Effector memory CD4-positive, alpha-beta T cell (primary cell): ENCODE data around the gene ABHD8.
A peak's percentile ranks its signal among the peaks of the same experiment; 100 is the strongest.
"Not testable (repeated sequence)": the region's sequence is repeated elsewhere in the genome, so short reads cannot be mapped to it uniquely, and the experiment has no call there.

Experiments
- DNase-seq, 3 donors: peaks; one replicate each; pipeline ENCODE4 v3.0.0-alpha.2; 2020
- H3K27ac ChIP-seq: 2 replicates; pipeline ENCODE4 v1.7.0; 2013; ENCODE audit warnings: mild to moderate bottlenecking, low read length, moderate library complexity; ENCODE audit not compliant: insufficient read depth, poor library complexity, severe bottlenecking
- H3K27me3 ChIP-seq: replicated peaks from 2 replicates; pipeline ENCODE4 v1.7.0; 2013; ENCODE audit warnings: mild to moderate bottlenecking, low read length; ENCODE audit not compliant: insufficient read depth, control insufficient read depth, poor library complexity, severe bottlenecking
- H3K36me3 ChIP-seq: 2 replicates; pipeline ENCODE4 v1.7.0; 2013; ENCODE audit warnings: mild to moderate bottlenecking, low read length, moderate library complexity; ENCODE audit not compliant: control insufficient read depth, insufficient read depth
- H3K4me1 ChIP-seq: 2 replicates; pipeline ENCODE4 v1.7.0; 2013; ENCODE audit warnings: low read length, mild to moderate bottlenecking; ENCODE audit not compliant: control insufficient read depth, insufficient read depth, poor library complexity, severe bottlenecking
- H3K4me3 ChIP-seq: 2 replicates; pipeline ENCODE4 v1.7.0; 2013; ENCODE audit warnings: low read length, low read depth, mild to moderate bottlenecking; ENCODE audit not compliant: insufficient read depth, poor library complexity, severe bottlenecking
- H3K9me3 ChIP-seq: 2 replicates; pipeline ENCODE4 v1.7.0; 2013; ENCODE audit warnings: mild to moderate bottlenecking, low read length, moderate library complexity; ENCODE audit not compliant: control insufficient read depth

ABHD8 gene

GRCh38 chr19:17296273-17296672, 7.0 kb downstream of the ABHD8 start:
- no peaks in the 10 kb centered on the region for H3K27me3 ChIP-seq
- no peak for DNase-seq

GRCh38 chr19:17295551-17295950, 7.7 kb downstream of the ABHD8 start:
- not testable (repeated sequence) for H3K4me3 ChIP-seq, H3K9me3 ChIP-seq, DNase-seq, H3K4me1 ChIP-seq, H3K27me3 ChIP-seq, H3K27ac ChIP-seq, H3K36me3 ChIP-seq

More at GRCh38 chr19:17296273-17296672, 7.0 kb downstream of the ABHD8 start:
- Histone ChIP-seq H3K27ac (no peak overlapping the region), H3K9me3 (no peaks in the 10 kb centered on the region), H3K4me1 (peaks cover 6% of the 10 kb centered on the region), H3K4me3 (no peak overlapping the region), H3K36me3 (no peaks in the 10 kb centered on the region)

GRCh38 chr19:17294051-17294891, 9.0 kb downstream of the ABHD8 start:
- Histone ChIP-seq H3K9me3 (no peaks in the 10 kb centered on the region), H3K4me1 (peaks cover 6% of the 10 kb centered on the region), H3K27me3 (no peaks in the 10 kb centered on the region), H3K4me3 (no peak overlapping the region), H3K27ac (no peak overlapping the region), H3K36me3 (no peaks in the 10 kb centered on the region)
- DNase-seq, result peak in 2 of 3 donors; percentile 44 to 46

DNA sequence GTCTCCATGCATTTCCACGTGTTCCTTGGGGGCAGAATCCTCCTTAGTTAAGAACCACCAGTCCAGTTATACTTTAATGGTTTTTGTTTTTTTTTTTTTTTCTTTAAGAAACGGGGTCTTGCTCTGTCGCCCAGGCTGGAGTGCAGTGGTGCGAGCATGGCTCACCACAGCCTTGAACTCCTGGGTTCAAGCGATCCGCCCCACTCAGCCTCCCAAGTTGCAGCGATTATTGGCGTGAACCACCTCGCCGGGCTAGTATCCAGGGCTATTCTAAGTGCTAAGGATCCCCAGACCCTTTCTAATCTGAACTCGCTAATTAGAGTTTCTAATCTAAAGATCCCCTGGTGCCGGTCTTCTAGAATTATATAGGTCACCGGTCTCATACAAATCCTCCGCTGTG, 9.6 kb downstream of the ABHD8 start:
- DNase-seq, result no peak
- no peak overlapping the region for H3K4me3 ChIP-seq
- H3K4me1 ChIP-seq, result peaks cover 6% of the 10 kb centered on the region
- no peaks in the 10 kb centered on the region for H3K27me3 ChIP-seq
- H3K9me3 ChIP-seq, result no peaks in the 10 kb centered on the region
- H3K36me3 ChIP-seq, result no peaks in the 10 kb centered on the region
- no peak overlapping the region for H3K27ac ChIP-seq

DNA sequence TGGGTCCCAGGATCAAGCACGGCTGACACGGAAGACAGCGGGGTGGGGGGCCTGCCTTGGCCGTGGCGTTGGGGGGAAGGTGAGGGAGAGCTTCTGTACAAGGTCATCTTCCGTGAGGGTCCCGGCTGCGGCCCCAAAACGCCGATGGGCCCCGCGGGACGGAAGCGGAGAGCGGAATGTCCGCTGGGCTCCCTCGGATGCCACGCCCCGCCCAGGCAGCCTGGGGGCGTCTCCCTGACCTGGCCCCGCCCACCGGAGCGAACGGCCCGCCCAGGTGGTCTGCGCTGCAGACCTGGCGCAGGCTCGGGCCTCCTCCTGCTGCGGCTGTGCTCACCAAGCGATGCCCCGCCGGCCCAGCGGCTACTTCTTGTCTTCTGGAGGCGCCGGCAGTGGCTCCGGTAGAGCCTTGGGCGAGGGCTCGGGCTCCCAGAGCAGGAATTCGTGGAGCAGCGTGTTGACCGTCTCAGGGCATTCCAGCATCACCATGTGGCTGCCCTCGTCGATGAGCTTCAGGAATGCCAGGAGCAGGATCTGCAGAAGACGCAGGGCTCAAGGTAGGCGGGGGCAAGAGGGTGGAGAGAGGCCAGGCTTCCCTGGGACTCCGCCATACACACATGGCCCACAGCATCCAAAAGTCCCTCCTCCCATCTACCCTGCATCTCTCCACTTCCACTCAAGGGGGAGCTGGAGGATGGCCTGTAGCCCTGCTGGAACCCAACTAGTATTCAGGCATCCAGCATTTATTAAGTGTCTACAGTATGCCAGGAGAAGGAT, 10.7 kb downstream of the ABHD8 start:
- H3K36me3 ChIP-seq, result no peaks in the 10 kb centered on the region
- no peaks in the 10 kb centered on the region for H3K9me3 ChIP-seq
- H3K27me3 ChIP-seq, result no peaks in the 10 kb centered on the region
- H3K27ac ChIP-seq, result no peak overlapping the region
- peak; percentile 58 to 68 (median 59) for DNase-seq
- peak overlapping the region; percentile 68 for H3K4me3 ChIP-seq
- H3K4me1 ChIP-seq, result peaks cover 6% of the 10 kb centered on the region

DNA sequence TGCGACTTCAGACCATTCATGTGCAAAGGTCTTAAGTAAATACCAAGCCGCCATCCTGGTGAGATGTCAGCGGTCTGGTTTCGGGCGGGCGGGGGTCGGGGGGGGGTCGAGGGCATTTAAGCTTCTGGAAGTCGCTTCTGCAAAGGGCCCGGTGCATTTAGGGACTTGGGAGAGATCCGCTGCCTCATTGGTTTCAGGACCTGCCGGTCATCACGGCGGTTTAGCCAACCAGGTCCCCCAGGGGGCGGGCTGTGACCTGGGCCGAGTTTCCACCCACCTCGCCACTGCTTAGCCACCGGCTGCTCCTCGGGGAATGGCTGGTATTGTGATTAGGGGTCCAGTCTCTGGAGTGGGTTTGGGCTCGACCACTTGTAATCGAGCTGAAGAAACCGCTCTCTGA, 13.7 kb downstream of the ABHD8 start:
- no peak for DNase-seq
- H3K27me3 ChIP-seq, result no peaks in the 10 kb centered on the region
- H3K9me3 ChIP-seq, result no peaks in the 10 kb centered on the region
- H3K27ac ChIP-seq, result no peak overlapping the region
- peaks cover 6% of the 10 kb centered on the region for H3K4me1 ChIP-seq
- no peak overlapping the region for H3K4me3 ChIP-seq
- H3K36me3 ChIP-seq, result no peaks in the 10 kb centered on the region

GRCh38 chr19:17286752-17287151, 16.5 kb downstream of the ABHD8 start:
- no peaks in the 10 kb centered on the region for H3K36me3 ChIP-seq
- peaks cover 11% of the 10 kb centered on the region for H3K4me1 ChIP-seq
- H3K27ac ChIP-seq, result no peak overlapping the region
- H3K27me3 ChIP-seq, result peaks cover 4% of the 10 kb centered on the region
- DNase-seq, result no peak
- H3K9me3 ChIP-seq, result no peaks in the 10 kb centered on the region
- no peak overlapping the region for H3K4me3 ChIP-seq

GRCh38 chr19:17286263-17286662, 17.0 kb downstream of the ABHD8 start:
- no peaks in the 10 kb centered on the region for H3K9me3 ChIP-seq
- peaks cover 16% of the 10 kb centered on the region for H3K4me1 ChIP-seq
- H3K36me3 ChIP-seq, result no peaks in the 10 kb centered on the region
- H3K27me3 ChIP-seq, result peaks cover 4% of the 10 kb centered on the region
- no peak for DNase-seq
- no peak overlapping the region for H3K27ac ChIP-seq
- no peak overlapping the region for H3K4me3 ChIP-seq

DNA sequence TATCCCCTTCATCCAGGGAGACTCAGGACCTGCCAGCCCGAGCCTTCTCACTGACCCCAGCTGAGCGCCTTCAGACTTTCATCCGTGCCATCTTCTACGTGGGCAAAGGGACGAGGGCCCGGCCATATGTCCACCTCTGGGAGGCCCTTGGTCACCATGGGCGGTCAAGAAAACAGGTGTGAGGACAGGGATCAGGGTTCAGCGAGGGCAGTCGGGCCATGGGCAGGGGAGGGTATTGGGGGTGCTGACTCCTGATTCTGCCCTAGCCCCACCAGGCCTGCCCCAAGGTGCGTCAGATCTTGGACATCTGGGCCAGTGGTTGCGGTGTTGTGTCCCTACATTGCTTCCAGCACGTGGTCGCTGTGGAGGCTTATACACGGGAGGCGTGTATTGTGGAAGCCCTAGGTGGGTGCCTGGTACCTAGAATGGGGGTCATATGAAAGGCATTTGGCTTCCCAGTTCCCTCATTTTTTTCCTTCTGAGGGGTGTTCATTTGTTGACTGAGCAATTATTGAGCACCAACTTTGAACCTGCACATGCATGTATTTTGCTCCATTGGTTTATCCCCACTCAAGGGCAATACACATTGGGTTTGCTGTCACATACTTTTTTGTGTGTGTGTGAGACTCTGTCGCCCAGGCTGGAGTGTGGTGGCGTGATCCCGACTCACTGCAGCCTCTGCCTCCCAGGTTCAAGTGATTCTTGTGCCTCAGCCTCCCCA, 17.6 kb downstream of the ABHD8 start:
- H3K27ac ChIP-seq, result no peak overlapping the region
- no peak for DNase-seq
- peaks cover 17% of the 10 kb centered on the region for H3K4me1 ChIP-seq
- H3K4me3 ChIP-seq, result no peak overlapping the region
- no peaks in the 10 kb centered on the region for H3K36me3 ChIP-seq
- no peaks in the 10 kb centered on the region for H3K9me3 ChIP-seq
- H3K27me3 ChIP-seq, result peaks cover 4% of the 10 kb centered on the region
